ENCODE data around the gene GNA15. TPM values are rescaled to one million over a fixed set of nuclear protein-coding genes. Genes with fewer than 3 reads are reported as not detected.

Gene GNA15
- total and polyA plus RNA-seq, 12 donors, result 0.42 to 8.9 (median 1.1) TPM

GRCh38 chr19:3184847-3185460 lies 49.1 kb downstream of the GNA15 start:
- H3K27ac ChIP-seq, result peak overlapping the region in 9 of 10 donors; percentile 77 to 95 (median 89)
- H3K4me3 ChIP-seq, result peak overlapping the region in 9 of 10 donors; percentile 89 to 100 (median 95)
- ATAC-seq (peak; percentile 38 to 78 (median 56)), DNase-seq (peak in 1 of 2 donors; percentile 65)
- no peak for TF ChIP-seq CTCF (IDR thresholded peaks at IDR 0.05)
- peaks cover 0 to 5% (median 0%) of the 10 kb centered on the region in 9 donors for H3K36me3 ChIP-seq
- intact Hi-C loops (cut with DNase I), result no loop called here
- H3K4me1 ChIP-seq, result peaks cover 5 to 58% (median 23%) of the 10 kb centered on the region in 9 donors
- WGBS, 2 donors, result 13 to 15% methylated on average over 14 of the region's 14 CpGs
- no peaks in the 10 kb centered on the region for H3K9me3 ChIP-seq
- no peaks in the 10 kb centered on the region for H3K27me3 ChIP-seq

- Histone ChIP-seq H3K9me3 (no peaks in the 10 kb centered on the region), H3K27ac (peak within 1 kb of the TSS; percentile 77 to 95 (median 88)), H3K27me3 (no peaks in the 10 kb centered on the region), H3K4me1 (peaks cover 5 to 58% (median 23%) of the 10 kb centered on the region in 9 donors), H3K4me3 (peak within 1 kb of the TSS; percentile 89 to 100 (median 95)), H3K36me3 (peaks cover 0 to 5% (median 0%) of the 10 kb centered on the region in 9 donors)
- ATAC-seq (peak; percentile 94 to 98 (median 96)), DNase-seq (peak; percentile 95)
- TF ChIP-seq CTCF (IDR thresholded peaks at IDR 0.05), result no peak
- 0% methylated on average over 39 to 69 of the region's 69 CpGs for WGBS, 2 donors
- intact Hi-C loops (cut with DNase I), result no loop called here
Observed at GRCh38 chr19:3185461-3186159, 49.8 kb downstream of the GNA15 start, which contains the start of gene NCLN. NCLN (plus strand) TSS chr19:3185930; CDS start chr19:3186031, 101 bp downstream.

GRCh38 chr19:3186160-3186688 lies 50.4 kb downstream of the GNA15 start:
- H3K27me3 ChIP-seq, result no peaks in the 10 kb centered on the region
- WGBS, 2 donors, result 0 to 1% methylated on average over 36 to 38 of the region's 38 CpGs
- H3K9me3 ChIP-seq, result no peaks in the 10 kb centered on the region
- peaks cover 0 to 5% (median 0%) of the 10 kb centered on the region in 9 donors for H3K36me3 ChIP-seq
- H3K27ac ChIP-seq, result peak overlapping the region in 9 of 10 donors; percentile 77 to 95 (median 89)
- DNase-seq, result no peak
- no peak for TF ChIP-seq CTCF (IDR thresholded peaks at IDR 0.05)
- H3K4me1 ChIP-seq, result peaks cover 5 to 58% (median 23%) of the 10 kb centered on the region in 9 donors
- peak overlapping the region; percentile 89 to 100 (median 95) for H3K4me3 ChIP-seq
- ATAC-seq, result peak in 3 of 8 donors; percentile 1 to 29 (median 18)
- intact Hi-C loops (cut with DNase I), result no loop called here

- Histone ChIP-seq H3K27ac (peak overlapping the region in 1 of 10 donors; percentile 95), H3K9me3 (no peaks in the 10 kb centered on the region), H3K4me3 (peak overlapping the region; percentile 89 to 100 (median 95)), H3K27me3 (no peaks in the 10 kb centered on the region), H3K4me1 (peaks cover 5 to 51% (median 23%) of the 10 kb centered on the region in 9 donors), H3K36me3 (peaks cover 0 to 5% (median 0%) of the 10 kb centered on the region in 9 donors)
- DNase-seq (no peak), ATAC-seq (no peak)
- intact Hi-C loops (cut with DNase I), result no loop called here
- WGBS, 2 donors, result 71 to 75% methylated on average over 23 of the region's 23 CpGs
- no peak for TF ChIP-seq CTCF (IDR thresholded peaks at IDR 0.05)
Observed at GRCh38 chr19:3186891-3187661, 51.2 kb downstream of the GNA15 start.

Data from heart right ventricle (tissue), 16 donors.